WTC11 (cell line): ENCODE measurements around the gene CTNND2.

Experiments
- ATF1 ChIP-seq: sonication (generic); formaldehyde crosslinking; IDR thresholded peaks from 2 replicates; pipeline ENCODE4 v1.8.1; 2023; ENCODE audit warnings: mild to moderate bottlenecking, moderate library complexity, missing genetic modification reagents
- CREM ChIP-seq: sonication (generic); formaldehyde crosslinking; IDR thresholded peaks from 2 replicates; pipeline ENCODE4 v1.8.1; 2022; ENCODE audit warnings: mild to moderate bottlenecking, missing genetic modification reagents, moderate library complexity
- ELF4 ChIP-seq: sonication (generic); formaldehyde crosslinking; IDR thresholded peaks from 2 replicates; pipeline ENCODE4 v1.8.1; 2022; ENCODE audit warnings: low read depth, mild to moderate bottlenecking, moderate library complexity, missing genetic modification reagents
- GRHL2 ChIP-seq: fragments of 250-450 bp; sonication (Bioruptor Pico); IDR thresholded peaks from 2 replicates; pipeline ENCODE4 v1.8.0; 2022; ENCODE audit warnings: mild to moderate bottlenecking, moderate library complexity; ENCODE audit not compliant: insufficient replicate concordance, severe bottlenecking
- NFYB ChIP-seq: sonication (generic); formaldehyde crosslinking; conservative IDR thresholded peaks from 2 replicates; pipeline ENCODE4 v1.8.0; 2022; ENCODE audit warnings: low read depth, missing genetic modification reagents
- ZNF263 ChIP-seq: sonication (generic); formaldehyde crosslinking; IDR thresholded peaks from 2 replicates; pipeline ENCODE4 v1.8.1; 2022; ENCODE audit warnings: low read depth, mild to moderate bottlenecking, moderate library complexity, missing genetic modification reagents
- ZNF416 ChIP-seq: fragments of 250-450 bp; sonication (Bioruptor Pico); IDR thresholded peaks from 2 replicates; pipeline ENCODE4 v1.9.0; 2021; ENCODE audit warnings: mild to moderate bottlenecking, inconsistent platforms
- TF ChIP-seq, protein P1 (sequence below): sonication (generic); formaldehyde crosslinking; IDR thresholded peaks from 2 replicates; pipeline ENCODE4 v1.8.1; 2022; ENCODE audit warnings: low read depth, missing genetic modification reagents, borderline replicate concordance
- TF ChIP-seq, protein P2 (sequence below): fragments of 200-600 bp; IDR thresholded peaks from 2 replicates; pipeline ENCODE4 v1.8.0; 2022; ENCODE audit warnings: antibody characterized with exemption
- TF ChIP-seq, protein P3 (sequence below): sonication (generic); formaldehyde crosslinking; conservative IDR thresholded peaks from 2 replicates; pipeline ENCODE4 v1.8.1; 2022; ENCODE audit warnings: mild to moderate bottlenecking, missing genetic modification reagents
- TF ChIP-seq, protein P4 (sequence below): sonication (generic); formaldehyde crosslinking; conservative IDR thresholded peaks from 2 replicates; pipeline ENCODE4 v1.8.1; 2023; ENCODE audit warnings: mild to moderate bottlenecking, low read depth, missing genetic modification reagents, moderate library complexity
- TF ChIP-seq, protein P5 (sequence below): sonication (generic); formaldehyde crosslinking; IDR thresholded peaks from 2 replicates; pipeline ENCODE4 v1.8.0; 2022; ENCODE audit warnings: mild to moderate bottlenecking, missing genetic modification reagents

DNA sequence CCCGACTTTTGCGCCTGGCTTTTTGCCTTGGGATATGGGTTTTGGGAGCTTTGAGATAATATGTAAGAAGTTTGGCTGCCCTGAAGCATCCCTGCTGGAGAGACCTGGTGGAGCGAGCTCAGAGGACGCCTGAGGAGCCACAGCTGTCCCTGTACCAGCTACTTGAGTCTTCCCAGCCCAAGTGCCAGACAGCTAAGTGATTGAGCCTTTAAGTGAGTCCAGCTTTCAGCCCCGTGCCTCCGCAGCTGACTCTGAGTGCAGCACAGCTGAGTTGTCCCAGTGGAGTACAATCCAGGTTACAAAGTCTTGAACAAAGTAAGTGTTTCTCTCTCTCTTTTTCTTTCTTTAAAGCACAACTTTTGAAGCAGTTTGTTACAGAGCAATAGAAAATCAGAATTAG, 939.4 kb downstream of the CTNND2 start:
- TF ChIP-seq, protein P1, sequence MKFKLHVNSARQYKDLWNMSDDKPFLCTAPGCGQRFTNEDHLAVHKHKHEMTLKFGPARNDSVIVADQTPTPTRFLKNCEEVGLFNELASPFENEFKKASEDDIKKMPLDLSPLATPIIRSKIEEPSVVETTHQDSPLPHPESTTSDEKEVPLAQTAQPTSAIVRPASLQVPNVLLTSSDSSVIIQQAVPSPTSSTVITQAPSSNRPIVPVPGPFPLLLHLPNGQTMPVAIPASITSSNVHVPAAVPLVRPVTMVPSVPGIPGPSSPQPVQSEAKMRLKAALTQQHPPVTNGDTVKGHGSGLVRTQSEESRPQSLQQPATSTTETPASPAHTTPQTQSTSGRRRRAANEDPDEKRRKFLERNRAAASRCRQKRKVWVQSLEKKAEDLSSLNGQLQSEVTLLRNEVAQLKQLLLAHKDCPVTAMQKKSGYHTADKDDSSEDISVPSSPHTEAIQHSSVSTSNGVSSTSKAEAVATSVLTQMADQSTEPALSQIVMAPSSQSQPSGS (CRISPR knock-in tag): no peak
- TF ChIP-seq, protein P2, sequence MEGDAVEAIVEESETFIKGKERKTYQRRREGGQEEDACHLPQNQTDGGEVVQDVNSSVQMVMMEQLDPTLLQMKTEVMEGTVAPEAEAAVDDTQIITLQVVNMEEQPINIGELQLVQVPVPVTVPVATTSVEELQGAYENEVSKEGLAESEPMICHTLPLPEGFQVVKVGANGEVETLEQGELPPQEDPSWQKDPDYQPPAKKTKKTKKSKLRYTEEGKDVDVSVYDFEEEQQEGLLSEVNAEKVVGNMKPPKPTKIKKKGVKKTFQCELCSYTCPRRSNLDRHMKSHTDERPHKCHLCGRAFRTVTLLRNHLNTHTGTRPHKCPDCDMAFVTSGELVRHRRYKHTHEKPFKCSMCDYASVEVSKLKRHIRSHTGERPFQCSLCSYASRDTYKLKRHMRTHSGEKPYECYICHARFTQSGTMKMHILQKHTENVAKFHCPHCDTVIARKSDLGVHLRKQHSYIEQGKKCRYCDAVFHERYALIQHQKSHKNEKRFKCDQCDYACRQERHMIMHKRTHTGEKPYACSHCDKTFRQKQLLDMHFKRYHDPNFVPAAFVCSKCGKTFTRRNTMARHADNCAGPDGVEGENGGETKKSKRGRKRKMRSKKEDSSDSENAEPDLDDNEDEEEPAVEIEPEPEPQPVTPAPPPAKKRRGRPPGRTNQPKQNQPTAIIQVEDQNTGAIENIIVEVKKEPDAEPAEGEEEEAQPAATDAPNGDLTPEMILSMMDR: no peak
- TF ChIP-seq, protein P3, sequence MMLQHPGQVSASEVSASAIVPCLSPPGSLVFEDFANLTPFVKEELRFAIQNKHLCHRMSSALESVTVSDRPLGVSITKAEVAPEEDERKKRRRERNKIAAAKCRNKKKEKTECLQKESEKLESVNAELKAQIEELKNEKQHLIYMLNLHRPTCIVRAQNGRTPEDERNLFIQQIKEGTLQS (CRISPR knock-in tag): no peak
- TF ChIP-seq NFYB (CRISPR knock-in tag) (no peak), ELF4 (no peak), ZNF416 (no peak), GRHL2 (CRISPR knock-in tag) (no peak), CREM (CRISPR knock-in tag) (no peak), ATF1 (no peak), ZNF263 (CRISPR knock-in tag) (no peak)
- TF ChIP-seq, protein P4, sequence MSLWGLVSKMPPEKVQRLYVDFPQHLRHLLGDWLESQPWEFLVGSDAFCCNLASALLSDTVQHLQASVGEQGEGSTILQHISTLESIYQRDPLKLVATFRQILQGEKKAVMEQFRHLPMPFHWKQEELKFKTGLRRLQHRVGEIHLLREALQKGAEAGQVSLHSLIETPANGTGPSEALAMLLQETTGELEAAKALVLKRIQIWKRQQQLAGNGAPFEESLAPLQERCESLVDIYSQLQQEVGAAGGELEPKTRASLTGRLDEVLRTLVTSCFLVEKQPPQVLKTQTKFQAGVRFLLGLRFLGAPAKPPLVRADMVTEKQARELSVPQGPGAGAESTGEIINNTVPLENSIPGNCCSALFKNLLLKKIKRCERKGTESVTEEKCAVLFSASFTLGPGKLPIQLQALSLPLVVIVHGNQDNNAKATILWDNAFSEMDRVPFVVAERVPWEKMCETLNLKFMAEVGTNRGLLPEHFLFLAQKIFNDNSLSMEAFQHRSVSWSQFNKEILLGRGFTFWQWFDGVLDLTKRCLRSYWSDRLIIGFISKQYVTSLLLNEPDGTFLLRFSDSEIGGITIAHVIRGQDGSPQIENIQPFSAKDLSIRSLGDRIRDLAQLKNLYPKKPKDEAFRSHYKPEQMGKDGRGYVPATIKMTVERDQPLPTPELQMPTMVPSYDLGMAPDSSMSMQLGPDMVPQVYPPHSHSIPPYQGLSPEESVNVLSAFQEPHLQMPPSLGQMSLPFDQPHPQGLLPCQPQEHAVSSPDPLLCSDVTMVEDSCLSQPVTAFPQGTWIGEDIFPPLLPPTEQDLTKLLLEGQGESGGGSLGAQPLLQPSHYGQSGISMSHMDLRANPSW (CRISPR knock-in tag): no peak
- TF ChIP-seq, protein P5, sequence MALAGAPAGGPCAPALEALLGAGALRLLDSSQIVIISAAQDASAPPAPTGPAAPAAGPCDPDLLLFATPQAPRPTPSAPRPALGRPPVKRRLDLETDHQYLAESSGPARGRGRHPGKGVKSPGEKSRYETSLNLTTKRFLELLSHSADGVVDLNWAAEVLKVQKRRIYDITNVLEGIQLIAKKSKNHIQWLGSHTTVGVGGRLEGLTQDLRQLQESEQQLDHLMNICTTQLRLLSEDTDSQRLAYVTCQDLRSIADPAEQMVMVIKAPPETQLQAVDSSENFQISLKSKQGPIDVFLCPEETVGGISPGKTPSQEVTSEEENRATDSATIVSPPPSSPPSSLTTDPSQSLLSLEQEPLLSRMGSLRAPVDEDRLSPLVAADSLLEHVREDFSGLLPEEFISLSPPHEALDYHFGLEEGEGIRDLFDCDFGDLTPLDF: no peak
